ENCODE results near the gene GTPBP1.

GTPBP1 gene

DNA sequence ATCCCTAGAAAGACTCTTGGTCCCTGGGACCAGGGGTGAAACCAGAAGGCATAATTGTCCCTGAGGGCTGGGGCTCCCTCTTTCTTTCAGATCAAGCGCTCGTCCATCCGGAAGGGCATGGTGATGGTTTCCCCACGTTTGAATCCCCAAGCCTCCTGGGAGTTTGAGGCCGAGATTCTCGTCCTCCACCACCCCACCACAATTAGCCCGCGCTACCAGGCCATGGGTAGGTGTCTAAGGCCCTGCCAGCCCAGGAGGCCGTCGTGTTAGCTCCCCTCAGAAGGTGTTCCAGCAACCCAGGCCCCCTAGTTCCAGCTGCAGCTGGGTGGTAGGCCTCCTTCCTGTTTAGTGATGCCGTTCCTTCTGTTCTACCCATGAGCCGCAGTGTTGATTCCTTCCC, 21.4 kb downstream of the GTPBP1 start:
- DNase-seq (ENCODE audit: low read depth): no peak

DNA sequence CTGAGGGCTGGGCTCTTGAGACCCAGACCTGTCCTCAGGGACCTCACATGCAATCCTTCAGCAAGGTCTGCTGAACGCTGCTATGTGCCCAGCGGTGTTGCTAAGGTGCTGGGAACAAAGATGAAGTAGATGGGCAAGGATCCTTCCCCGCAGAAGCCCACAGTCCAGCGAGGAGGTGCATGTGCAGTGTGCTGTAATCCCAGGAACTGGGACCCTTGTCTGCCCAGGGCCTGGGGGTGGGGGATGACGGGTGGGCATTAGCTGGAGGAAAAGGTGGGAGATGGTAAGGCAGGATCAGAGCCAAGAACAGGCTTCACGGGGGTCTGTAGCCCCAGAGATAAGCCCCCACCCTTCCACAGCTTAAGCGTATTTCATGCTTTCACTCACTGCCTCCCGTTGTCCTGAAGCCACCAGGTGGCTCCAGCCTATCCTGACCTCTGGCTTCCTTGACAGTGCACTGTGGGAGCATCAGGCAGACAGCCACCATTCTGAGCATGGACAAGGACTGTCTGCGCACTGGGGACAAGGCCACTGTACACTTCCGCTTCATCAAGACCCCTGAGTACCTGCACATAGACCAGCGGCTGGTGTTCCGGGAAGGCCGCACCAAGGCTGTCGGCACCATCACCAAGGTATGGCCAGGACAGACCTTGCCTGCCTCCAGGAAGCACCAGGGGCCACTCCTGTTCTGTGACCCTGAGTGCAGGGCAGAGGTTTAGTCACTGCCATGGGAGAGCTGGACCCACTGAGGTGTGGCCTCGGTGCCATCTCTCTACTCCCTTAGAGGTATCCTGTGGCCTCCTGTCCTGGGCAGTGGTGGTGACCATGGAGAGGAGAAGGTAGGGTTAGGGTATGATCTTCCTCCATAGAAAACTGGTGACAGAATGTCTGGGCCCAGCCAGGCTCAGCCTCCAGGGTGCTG, 22.0 kb downstream of the GTPBP1 start:
- no peak for DNase-seq (ENCODE audit: low read depth)

DNA sequence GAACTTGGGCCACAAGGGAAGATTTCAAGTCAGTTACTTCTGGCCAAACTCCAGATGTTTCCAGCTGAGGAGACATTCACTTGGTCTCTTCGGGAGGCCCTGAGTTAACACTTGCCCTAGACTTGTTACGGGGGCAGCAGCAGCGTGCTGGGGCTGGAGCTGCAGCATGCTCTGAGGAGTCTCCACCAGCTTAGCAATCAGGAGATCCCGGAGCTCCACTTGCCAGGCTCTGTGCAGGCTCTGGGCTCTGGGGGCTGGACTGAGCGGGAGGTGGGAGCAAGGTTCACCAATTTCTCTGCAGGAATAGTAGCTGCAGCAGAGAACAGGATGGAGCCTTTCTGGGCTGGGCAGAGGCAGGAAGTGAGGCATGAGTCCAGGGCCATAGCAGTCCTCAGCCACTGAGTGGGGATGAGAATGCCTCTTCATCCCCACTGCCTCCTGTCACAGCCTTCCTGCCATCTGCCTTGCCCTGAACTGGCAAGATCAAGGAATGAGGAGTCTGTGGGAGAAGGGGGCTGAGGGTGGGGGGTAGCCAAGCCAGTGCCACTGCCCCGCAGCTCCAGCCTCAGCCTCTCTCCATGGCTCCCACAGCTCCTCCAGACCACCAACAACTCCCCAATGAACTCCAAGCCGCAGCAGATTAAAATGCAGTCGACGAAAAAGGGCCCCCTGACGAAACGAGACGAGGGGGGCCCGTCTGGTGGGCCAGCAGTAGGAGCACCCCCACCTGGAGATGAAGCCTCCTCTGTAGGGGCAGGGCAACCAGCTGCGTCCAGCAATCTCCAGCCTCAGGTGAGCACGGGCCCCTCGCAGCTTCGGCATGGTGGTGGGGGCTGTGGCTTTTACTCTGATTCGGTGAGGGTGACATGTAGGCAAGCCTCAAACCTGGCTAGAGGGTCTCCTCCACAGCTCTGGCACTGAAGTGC, 23.4 kb downstream of the GTPBP1 start:
- no peak for DNase-seq (ENCODE audit: low read depth)

DNA sequence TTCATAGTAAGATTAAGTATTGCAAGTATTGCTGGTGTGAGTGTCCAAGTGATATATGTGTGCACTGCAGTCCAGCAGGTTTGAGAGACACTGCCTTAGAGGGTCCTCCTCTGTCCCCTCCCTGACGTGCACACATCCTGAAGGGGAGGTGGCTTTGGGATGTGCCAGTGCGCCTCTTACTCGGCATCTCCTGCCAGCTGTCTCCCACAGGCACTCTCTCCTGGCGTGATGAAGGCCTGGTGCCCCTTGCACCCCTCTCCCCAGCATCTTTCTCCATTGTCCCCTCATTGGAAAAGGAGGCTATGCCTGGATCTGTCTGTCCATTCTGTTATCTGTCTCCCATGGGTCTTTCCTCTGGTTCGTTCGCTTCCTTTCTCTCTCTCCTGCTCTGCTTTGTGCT, 24.2 kb downstream of the GTPBP1 start:
- no peak for DNase-seq (ENCODE audit: low read depth)

DNA sequence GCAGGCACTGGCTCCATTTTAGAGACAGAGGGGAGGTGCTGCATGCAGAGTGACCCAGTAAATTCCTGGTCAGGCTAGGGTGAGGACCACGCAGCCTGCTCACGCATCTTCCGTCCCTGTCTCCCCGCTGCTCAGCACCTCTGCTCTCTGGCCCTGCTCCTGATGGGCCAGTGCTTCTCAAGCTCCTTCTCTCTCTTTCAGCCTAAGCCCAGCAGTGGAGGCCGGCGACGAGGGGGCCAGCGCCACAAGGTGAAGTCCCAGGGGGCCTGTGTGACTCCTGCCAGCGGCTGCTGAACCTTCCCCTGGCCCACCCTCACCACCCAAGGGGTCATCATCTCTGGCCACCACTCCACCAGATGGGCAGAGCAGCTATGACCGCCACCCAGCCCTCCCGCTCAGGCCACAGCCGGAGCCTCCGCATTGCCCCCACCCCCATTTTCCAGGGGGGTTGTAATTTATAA, 24.7 kb downstream of the GTPBP1 start:
- no peak for DNase-seq (ENCODE audit: low read depth)

DNA sequence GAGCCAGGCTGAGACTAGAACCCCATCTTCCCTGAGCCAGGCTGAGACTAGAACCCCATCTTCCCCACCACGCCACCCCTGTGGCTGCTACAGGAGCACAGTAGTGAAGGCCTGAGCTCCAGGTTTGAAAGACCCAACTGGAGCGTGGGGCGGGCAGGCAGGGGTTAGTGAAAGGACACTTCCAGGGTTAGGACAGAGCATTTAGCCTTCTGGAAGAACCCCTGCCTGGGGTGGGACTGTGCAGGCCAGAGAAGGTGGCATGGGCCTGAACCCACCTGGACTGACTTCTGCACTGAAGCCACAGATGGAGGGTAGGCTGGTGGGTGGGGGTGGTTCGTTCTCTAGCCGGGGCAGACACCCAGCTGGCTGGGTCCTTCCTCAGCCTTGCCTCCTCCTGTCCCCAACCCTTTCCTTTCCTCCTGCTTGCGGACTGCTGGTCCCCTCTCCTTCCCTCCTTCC, 26.0 kb downstream of the GTPBP1 start:
- no peak for DNase-seq (ENCODE audit: low read depth)

DNA sequence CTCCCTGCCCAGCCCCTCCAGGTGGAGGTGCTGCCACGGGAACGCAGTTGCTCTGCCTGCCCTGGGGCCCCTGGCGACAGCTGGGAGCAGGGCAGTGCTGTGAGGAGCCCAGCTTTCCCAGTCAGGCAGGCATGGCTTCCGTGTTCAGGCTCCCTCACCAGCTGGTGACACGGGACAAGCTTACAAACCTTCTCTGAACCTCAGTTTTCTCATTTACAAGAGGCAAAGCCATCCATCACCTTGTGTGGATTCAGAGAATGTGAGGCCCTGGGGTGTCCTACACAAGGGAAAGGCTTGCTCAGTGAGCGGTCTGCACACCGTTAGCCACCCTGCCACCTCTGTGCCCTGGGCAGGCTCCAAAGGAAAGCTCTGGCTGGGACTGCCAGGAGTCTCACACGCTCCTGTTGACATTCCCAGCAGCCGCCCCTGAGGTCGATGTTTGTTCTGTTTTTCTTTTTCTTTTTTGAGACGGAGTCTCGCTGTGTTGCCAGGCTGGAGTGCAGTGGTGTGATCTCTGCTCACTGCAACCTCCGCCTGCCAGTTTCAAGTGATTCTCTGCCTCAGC, 26.6 kb downstream of the GTPBP1 start:
- DNase-seq (ENCODE audit: low read depth): no peak

DNA sequence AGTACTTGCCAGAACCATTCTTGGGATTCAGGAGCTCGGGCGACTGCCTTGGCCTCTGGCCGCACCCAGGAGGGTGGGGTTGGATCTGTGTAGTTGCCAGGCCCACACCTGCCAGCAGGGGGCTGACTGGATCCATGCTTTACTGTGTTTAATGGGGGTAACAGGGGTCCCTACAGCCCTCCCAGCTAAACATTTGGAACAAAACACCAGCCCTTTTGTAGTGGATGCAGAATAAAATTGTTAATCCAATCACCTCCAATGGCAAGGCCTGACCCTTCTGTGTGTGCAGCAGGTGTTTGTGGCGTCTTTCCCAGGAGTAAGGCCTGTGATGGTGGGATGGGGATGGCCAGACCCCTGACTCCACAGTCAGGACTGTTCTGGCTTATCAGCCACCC, 27.6 kb downstream of the GTPBP1 start:
- DNase-seq (ENCODE audit: low read depth): no peak

DNA sequence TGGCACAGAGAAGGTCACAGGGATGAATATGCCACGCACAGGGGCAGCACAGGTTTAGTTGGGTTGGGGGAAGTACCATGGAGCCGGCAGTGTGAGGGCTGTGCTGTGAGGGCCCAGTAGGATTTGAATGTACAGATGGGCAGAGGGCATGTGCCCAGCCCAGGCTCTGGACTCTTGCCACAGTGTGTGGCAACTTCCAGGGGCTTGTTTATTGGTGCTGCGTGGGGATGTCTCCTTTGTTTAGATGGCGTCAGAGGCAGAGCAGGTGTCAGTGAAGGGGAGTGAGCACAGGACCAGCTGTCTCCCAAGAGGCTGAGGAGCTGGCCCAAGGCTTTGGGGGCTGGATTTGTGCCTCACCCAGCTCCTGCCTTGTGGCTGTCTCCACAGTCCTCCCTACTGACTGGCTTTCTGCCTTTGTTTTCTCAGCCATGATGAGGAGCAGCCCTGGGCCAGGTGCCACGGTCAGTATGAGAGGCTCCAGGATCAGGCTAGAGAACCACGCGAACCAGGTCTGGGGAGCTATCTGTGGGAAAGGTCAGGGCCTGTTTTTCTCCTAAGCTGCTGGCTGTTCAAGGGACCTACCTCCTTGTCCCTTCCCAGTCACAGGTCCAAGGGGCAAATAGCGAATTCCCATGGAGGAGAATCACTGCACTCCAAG, 28.1 kb downstream of the GTPBP1 start:
- DNase-seq (ENCODE audit: low read depth): no peak

DNA sequence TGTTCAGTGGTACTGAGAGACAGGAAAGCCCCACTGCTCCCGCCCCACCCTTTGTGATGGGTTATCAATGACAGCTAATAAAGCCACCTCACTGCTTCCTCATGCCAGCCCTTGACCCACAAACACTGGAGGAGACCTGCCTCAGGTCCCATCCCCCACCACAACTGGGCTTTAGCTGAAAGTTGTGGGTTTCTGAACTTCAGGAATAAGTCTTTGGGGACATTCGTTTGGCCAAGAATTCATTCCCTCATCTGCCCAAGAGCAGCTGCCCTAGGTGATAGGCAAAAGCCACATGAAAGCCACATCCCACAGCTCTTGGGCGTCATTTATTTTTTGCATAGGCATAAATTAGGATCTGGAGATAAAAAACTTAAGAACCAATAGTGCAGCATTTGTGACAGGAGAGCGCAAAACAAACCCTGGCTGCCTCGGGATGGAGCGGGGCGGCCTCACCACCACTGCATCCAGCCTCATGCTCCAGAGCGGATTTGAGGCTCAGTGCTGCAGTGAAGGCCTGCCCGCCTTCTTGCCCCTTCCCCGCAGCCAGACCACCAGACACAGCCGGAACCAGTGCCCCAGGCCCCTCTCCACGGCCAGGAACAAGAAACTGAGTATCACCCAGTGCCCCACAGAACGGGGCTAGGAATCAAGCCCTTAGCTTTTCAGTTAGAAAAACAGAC, 28.8 kb downstream of the GTPBP1 start:
- DNase-seq (ENCODE audit: low read depth): no peak

DNA sequence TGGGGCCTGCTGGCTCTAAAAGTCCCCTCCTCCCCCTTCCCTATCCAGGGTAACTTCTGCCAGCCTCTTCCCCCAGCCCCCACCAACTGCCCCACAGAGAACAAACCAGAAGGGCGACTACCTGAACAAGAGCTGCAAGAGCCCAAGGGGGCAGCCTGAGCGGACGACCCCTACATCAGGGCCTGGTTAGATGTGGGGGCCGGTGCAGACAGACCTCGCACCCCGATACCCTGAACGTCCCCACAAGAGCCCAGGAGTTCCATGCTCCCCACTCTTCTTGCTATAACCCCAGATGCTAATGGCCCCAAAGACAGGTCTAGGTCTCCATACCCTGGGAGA, 29.4 kb downstream of the GTPBP1 start:
- DNase-seq (ENCODE audit: low read depth): no peak

DNA sequence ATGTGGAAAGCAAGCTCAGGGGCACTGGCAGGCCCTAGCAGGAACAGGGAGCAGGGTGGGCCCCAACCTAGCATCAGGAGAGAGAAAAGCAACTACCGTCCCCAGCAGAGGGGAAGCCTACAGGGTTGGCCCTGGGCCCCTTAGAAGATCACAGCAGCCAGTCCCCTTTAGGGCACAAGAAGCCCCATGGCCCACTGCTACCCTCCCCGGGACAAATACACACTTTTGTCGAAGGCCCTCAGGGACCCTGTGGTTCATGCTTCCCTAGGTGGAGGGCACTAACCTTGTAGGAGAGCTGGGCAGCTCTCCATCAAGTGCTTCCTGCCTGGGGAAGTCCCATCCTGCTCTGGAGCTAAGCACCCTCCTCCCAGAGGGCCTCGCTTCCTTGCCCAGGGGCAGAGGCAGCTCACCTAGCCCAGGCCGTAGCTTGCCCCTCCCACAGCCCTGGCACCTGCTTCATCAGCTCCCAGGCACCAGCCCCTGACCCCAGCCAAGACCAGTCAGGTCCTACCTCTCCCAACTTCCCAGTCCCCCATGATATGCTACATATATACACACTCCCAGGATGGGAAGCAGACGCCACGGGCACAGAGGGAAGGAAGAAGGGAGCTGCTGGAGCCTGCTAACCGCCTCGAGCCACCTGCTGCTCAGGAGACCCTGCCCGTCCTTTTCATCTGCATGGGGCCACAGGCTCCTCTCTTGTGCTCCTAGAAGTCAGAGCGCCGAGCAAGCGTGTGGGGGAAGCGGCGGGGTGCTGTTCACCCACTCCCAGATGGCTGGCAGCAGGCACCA, 29.9 kb downstream of the GTPBP1 start:
- no peak for DNase-seq (ENCODE audit: low read depth)

DNA sequence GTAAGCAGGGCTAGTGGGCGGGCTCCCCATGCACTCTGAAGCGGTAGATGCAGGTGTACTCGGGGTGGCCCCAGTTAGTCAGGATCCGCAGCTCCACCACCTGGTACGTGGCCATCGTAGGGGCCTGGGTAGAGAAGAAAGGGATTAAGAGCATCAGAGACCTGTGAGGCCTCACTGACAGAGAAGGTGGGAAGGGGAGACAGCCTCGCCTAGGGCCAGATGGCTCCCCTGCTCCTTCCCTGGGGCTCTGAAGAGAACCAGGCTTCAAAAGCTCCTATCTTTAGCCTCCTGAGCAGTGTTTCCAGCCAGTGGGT, 30.5 kb downstream of the GTPBP1 start:
- no peak for DNase-seq (ENCODE audit: low read depth)

DNA sequence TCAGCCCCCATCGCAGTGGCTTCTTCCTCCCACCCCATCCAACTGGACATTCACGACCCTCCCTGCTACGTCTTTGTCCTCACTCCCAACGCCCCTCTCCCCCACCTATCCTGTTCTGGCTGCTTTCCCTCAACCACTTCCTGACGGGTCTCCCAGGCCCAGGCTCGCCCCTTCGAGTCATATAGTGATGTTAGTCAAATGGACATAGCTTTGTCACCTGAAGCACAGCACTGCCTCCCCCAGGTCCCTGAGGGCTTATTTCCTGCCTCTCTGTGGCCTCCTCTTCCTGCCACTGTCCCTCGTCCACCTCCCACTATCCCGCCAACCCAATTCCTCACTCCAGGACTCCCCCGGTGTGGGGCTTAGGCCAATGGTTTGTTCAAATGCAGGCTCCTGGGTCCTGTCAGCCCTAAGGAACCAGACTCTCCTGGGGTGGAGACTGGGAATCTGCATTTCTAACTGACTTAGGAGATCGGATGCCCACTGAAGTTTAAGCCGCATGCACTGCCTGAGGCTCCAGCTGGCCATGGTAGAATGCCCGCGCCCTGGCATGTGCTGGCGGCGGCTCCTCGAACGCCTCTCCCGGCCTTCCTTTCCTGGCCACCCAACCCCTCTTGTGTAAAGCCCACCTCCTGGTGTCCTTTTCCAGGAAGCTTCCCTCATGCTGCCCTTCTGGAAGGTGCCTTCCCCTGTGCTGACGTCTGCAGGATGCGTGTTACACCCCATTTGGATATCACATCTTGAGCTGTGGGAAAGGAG, 31.7 kb downstream of the GTPBP1 start:
- DNase-seq (ENCODE audit: low read depth): no peak

DNA sequence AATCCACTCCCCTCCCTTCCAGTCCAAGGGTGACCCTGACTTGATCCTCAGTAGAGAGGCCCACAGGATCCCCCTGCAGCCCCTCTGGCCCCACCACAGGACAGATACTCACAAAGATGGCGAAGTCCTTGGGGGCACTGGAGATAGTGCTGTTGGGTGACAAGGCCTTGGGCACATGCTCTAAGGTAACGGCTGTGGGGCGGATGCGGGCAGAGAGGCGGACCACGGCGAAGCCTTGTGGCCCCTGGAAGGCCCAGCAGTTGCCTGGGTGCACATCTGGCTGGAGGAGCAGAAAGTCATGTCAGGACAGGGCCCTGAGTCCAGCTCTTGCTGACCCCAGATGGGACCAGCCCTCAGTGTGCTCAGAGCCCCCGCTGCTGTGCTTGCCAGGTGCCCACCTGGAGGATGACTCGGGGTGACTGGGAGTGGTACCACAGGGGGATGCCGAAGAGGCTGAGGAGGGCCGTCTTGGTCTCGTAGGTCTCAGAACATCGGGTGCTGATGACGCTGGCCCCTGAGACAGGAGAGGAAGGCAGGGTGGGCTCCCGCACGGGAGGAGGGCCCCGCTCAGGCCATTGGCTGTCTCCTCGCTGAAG, 32.8 kb downstream of the GTPBP1 start:
- DNase-seq (ENCODE audit: low read depth): no peak

DNA sequence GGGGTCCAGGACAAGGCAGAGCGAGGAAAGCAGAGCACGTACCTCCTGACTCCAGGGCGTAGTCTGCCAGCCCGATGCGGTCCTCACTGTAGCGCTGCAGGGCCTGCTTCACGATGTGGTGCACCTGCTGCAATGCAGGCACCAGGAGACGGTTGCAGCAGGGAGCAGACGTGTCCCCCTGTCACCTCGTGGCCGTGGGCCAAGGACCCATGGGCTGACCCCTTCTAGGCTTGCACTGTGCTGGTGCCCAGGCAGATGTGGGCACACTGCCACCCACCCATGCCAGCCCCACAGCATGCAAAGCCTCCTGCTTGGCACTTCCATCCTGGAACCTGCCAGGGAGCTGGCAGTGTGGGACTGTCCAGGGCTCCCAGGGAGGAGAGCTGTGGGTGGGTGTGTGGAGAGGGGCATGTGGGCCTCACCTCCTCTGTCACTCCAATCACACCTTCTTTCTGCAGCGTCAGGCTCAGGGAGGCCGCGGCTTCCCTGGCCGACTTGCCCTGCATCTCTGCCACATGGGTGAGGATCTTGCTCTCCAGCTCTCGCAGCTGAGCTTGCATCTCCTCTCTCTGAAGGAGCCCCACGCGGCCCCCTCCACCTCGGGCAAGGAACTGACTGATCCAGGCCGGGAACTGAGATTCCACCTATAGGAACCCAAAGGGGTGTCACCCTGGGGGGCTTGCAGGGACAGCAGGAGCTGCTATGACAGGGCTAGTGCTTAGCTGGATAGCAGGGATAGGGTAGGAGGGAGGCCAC, 33.7 kb downstream of the GTPBP1 start:
- no peak for DNase-seq (ENCODE audit: low read depth)

DNA sequence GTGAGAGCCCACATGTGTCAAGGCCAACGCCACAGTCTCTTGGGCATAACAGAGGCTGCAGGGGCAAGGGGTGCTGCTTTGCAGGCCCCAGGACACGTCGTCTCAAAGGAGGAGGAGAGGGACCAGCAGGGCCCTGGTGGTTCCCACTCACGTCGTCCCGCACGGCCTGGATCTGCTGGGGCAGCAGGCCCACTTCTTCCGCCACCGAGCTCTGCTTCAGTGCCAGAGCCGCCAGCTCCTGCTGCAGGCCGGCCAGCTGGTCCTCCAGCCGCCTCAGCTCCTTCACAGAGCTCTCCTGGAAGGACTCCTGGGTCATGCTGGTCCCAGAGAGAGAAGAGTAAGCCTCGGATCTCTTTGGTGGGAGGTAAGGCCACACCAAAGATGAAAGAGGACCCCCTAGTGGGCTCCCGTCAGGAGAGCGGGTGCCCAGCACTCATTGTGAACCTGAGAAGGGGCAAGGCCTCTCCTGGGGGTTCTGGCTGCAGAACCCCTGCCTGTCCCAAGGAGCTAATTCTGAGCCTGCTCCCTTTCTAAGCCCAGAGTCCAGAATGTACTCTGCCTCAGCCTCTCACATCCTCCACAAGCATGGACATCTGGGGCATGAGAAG, 34.5 kb downstream of the GTPBP1 start:
- no peak for DNase-seq (ENCODE audit: low read depth)

DNA sequence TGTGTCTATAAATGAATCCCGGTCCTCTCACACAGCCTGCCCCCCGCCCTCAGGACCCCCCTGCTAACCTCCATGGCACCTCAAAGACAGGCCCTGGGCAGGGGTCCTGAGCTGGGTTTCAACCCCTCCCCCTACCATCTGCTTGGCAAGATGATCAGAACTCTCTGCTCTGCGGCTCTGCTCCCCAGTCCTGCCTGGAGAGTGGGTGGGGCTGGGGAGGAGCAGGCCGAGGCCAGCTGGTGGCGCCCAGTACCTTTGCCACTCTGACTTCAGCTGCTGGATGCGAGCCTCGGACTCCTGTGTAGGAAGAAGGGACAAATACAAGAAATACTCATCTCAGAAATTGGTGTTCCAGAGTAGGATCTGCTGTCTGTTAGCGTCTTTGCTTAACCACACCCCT, 35.0 kb downstream of the GTPBP1 start:
- no peak for DNase-seq (ENCODE audit: low read depth)

DNA sequence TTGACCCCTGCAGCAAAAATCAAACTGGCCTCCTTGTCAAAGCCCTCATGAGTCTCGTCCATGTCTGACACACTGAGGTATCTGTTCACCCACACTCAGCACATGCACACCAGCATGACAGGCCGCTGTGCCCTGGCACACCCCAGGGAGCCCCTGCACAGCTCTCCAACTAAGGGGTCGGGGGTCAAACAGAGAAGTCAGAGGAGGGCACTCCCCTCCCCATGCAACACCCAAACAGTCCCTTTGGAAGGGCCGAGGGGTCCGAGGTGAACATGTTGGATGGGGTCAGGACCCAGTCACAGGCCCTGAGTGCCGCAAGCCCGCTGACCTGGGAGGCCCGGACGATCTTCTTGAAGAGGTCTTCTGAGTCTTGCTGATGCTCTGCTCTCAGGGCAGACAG, 35.4 kb downstream of the GTPBP1 start:
- DNase-seq (ENCODE audit: low read depth): no peak

Measured in stimulated activated CD8-positive, alpha-beta memory T cell treated with anti-CD3 and anti-CD28 coated beads, Interleukin-12 subunit alpha, Interleukin-12 subunit beta, amount 100 ng/mL, for 4 hours (primary cell).